Measurements from ENCODE around the gene IFI27L1. TPM values are rescaled to one million over a fixed set of nuclear protein-coding genes. Genes with fewer than 3 reads are reported as not detected.

Gene IFI27L1
- total and polyA plus RNA-seq, 2 donors (not counting 1 experiment from before 2014, with no cell fraction given): 14.4 to 20.3 TPM

DNA sequence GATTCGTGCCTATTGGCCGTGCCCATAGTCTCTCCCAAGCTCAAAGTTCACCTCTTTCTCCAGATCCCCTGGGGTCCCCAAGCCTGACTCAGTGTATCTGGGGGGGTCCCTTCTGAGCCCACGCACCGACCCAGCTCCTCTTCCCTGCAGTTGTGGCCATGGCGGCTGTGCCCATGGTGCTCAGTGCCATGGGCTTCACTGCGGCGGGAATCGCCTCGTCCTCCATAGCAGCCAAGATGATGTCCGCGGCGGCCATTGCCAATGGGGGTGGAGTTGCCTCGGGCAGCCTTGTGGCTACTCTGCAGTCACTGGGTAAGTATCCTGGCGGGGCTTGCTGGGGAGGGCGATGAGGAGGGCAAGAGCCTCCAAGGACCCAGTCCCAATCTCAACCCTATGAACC lies 34.5 kb downstream of the IFI27L1 start:
- H3K27me3 ChIP-seq (ENCODE audit: control insufficient read depth, insufficient read depth, low read length): peaks cover 3% of the 10 kb centered on the region
- no peak for TF ChIP-seq EZH2 (IDR thresholded peaks at IDR 0.05; ENCODE audit: low read length, missing control alignments)
- TF ChIP-seq, protein P1, sequence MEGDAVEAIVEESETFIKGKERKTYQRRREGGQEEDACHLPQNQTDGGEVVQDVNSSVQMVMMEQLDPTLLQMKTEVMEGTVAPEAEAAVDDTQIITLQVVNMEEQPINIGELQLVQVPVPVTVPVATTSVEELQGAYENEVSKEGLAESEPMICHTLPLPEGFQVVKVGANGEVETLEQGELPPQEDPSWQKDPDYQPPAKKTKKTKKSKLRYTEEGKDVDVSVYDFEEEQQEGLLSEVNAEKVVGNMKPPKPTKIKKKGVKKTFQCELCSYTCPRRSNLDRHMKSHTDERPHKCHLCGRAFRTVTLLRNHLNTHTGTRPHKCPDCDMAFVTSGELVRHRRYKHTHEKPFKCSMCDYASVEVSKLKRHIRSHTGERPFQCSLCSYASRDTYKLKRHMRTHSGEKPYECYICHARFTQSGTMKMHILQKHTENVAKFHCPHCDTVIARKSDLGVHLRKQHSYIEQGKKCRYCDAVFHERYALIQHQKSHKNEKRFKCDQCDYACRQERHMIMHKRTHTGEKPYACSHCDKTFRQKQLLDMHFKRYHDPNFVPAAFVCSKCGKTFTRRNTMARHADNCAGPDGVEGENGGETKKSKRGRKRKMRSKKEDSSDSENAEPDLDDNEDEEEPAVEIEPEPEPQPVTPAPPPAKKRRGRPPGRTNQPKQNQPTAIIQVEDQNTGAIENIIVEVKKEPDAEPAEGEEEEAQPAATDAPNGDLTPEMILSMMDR (conservative IDR thresholded peaks at IDR 0.05 in 1 of 2, IDR thresholded peaks at IDR 0.05 in 1 of 2; ENCODE audit: low read depth in 1 of 2, low read length in 2 of 2): no peak
- no peak overlapping the region for H2AFZ ChIP-seq (ENCODE audit: low read length)
- H3K9me3 ChIP-seq (ENCODE audit: control insufficient read depth, insufficient read depth, low read depth, low read length): no peaks in the 10 kb centered on the region
- H3K27ac ChIP-seq (ENCODE audit: insufficient read depth, low read length): no peak overlapping the region
- DNase-seq (ENCODE audit: low read depth in 2 of 2): no peak
- H3K9ac ChIP-seq (ENCODE audit: insufficient read depth, low read length): no peak overlapping the region
- H3K4me2 ChIP-seq (ENCODE audit: extremely low read depth, insufficient read depth, low read length): no peak overlapping the region
- no peaks in the 10 kb centered on the region for H3K79me2 ChIP-seq (ENCODE audit: control insufficient read depth, insufficient read depth, low read length)
- H4K20me1 ChIP-seq (ENCODE audit: control insufficient read depth, extremely low read depth, insufficient read depth, low read length): no peaks in the 10 kb centered on the region
- no peaks in the 10 kb centered on the region for H3K36me3 ChIP-seq (ENCODE audit: control insufficient read depth, insufficient read depth, low read length)
- no peak overlapping the region for H3K4me3 ChIP-seq (replicated peaks in 1 of 4; ENCODE audit: control extremely low read depth in 1 of 4, insufficient read depth in 1 of 4, low read depth in 3 of 4, low read length in 4 of 4)
- no peaks in the 10 kb centered on the region for H3K4me1 ChIP-seq (ENCODE audit: control insufficient read depth, extremely low read depth, insufficient read depth, low read length)

DNA sequence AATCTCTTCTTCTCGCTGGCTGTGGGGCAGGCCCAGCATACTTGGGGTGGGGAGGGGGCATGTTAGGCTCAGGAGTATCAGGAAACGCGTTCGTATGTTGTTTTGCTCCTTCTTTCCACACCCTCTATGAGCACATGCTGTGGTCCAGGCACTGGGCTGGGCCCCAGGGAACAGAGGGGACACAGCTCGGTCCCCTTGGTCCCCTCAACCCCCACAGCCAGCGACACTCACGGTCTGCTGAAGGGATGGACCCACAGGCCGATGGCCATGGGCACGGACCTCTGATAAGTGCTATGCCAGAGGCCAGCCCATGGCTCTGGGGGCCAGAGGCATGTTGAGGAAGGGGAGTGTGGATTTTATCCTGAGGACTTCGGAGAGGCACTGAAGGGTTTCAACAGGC lies 35.6 kb downstream of the IFI27L1 start:
- TF ChIP-seq, protein P1 (conservative IDR thresholded peaks at IDR 0.05 in 1 of 2, IDR thresholded peaks at IDR 0.05 in 1 of 2; ENCODE audit: low read depth in 1 of 2, low read length in 2 of 2): no peak
- no peak for TF ChIP-seq EZH2 (IDR thresholded peaks at IDR 0.05; ENCODE audit: low read length, missing control alignments)
- Histone ChIP-seq H3K9ac (ENCODE audit: insufficient read depth, low read length) (no peak overlapping the region), H3K4me2 (ENCODE audit: extremely low read depth, insufficient read depth, low read length) (no peak overlapping the region), H3K4me3 (replicated peaks in 1 of 4; ENCODE audit: control extremely low read depth in 1 of 4, insufficient read depth in 1 of 4, low read depth in 3 of 4, low read length in 4 of 4) (no peak overlapping the region), H2AFZ (ENCODE audit: low read length) (no peak overlapping the region), H3K9me3 (ENCODE audit: control insufficient read depth, insufficient read depth, low read depth, low read length) (no peaks in the 10 kb centered on the region), H4K20me1 (ENCODE audit: control insufficient read depth, extremely low read depth, insufficient read depth, low read length) (no peaks in the 10 kb centered on the region), H3K79me2 (ENCODE audit: control insufficient read depth, insufficient read depth, low read length) (no peaks in the 10 kb centered on the region), H3K27ac (ENCODE audit: insufficient read depth, low read length) (no peak overlapping the region), H3K4me1 (ENCODE audit: control insufficient read depth, extremely low read depth, insufficient read depth, low read length) (peaks cover 2% of the 10 kb centered on the region), H3K36me3 (ENCODE audit: control insufficient read depth, insufficient read depth, low read length) (no peaks in the 10 kb centered on the region), H3K27me3 (ENCODE audit: control insufficient read depth, insufficient read depth, low read length) (peaks cover 3% of the 10 kb centered on the region)
- DNase-seq (ENCODE audit: low read depth in 2 of 2): no peak

DNA sequence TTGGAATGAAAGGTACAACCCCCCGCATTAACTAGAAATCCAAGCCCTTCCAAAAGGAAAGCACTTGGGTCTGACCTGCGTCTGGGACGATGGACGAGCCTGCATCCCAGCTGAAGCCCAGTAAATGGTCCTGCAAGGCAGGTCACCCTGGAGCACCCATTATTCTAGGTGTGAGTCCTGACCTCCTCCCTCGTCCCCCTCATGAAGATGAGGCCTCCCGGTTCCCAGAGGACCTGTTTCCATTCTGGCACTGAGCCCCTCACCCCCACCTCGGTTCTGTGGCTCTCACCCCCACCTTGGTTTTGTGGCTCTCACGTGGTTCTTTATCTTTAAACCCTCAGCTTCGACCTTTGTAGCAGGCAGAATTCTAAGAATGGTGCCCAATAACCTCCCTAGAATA lies 36.7 kb downstream of the IFI27L1 start:
- Histone ChIP-seq H3K9ac (ENCODE audit: insufficient read depth, low read length) (no peak overlapping the region), H3K4me1 (ENCODE audit: control insufficient read depth, extremely low read depth, insufficient read depth, low read length) (peaks cover 2% of the 10 kb centered on the region), H3K27me3 (ENCODE audit: control insufficient read depth, insufficient read depth, low read length) (peaks cover 3% of the 10 kb centered on the region), H3K4me3 (replicated peaks in 1 of 4; ENCODE audit: control extremely low read depth in 1 of 4, insufficient read depth in 1 of 4, low read depth in 3 of 4, low read length in 4 of 4) (no peak overlapping the region), H2AFZ (ENCODE audit: low read length) (no peak overlapping the region), H3K4me2 (ENCODE audit: extremely low read depth, insufficient read depth, low read length) (no peak overlapping the region), H4K20me1 (ENCODE audit: control insufficient read depth, extremely low read depth, insufficient read depth, low read length) (no peaks in the 10 kb centered on the region), H3K27ac (ENCODE audit: insufficient read depth, low read length) (no peak overlapping the region), H3K9me3 (ENCODE audit: control insufficient read depth, insufficient read depth, low read depth, low read length) (no peaks in the 10 kb centered on the region), H3K79me2 (ENCODE audit: control insufficient read depth, insufficient read depth, low read length) (no peaks in the 10 kb centered on the region), H3K36me3 (ENCODE audit: control insufficient read depth, insufficient read depth, low read length) (no peaks in the 10 kb centered on the region)
- no peak for DNase-seq (ENCODE audit: low read depth in 2 of 2)
- no peak for TF ChIP-seq EZH2 (IDR thresholded peaks at IDR 0.05; ENCODE audit: low read length, missing control alignments)
- TF ChIP-seq, protein P1 (conservative IDR thresholded peaks at IDR 0.05 in 1 of 2, IDR thresholded peaks at IDR 0.05 in 1 of 2; ENCODE audit: low read depth in 1 of 2, low read length in 2 of 2): no peak

Measured in fibroblast of lung (primary cell).